Measurements from ENCODE around the gene ERV3-1.
"Not testable (repeated sequence)": the region's sequence is repeated elsewhere in the genome, so short reads cannot be mapped to it uniquely, and the experiment has no call there.

DNA sequence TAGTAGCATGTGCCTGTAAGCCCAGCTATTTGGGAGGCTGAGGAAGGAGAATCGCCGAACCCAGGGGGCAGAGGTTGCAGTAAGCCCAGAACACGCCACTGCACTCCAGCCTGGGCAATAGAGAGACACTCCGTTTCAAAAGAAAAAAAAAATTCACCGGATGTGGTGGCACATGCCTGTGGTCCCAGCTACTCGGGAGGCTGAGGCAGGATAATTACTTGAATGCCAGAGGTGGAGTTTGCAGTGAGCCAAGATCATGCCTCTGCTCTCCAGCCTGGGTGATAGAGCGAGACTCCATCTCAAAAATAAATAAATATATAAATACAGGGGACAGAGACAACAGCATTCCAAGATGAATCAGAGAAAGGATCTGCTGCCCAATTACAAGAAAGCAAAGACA, 3.4 kb upstream of the ERV3-1 start:
- not testable (repeated sequence) for TF ChIP-seq CEBPB (IDR thresholded peaks at IDR 0.05; ENCODE audit: low read depth); POLR2AphosphoS5 (IDR thresholded peaks at IDR 0.05; ENCODE audit: low read depth, low read length)

Measured in HCT116 (cell line).